KMS-11 (cell line): ENCODE data around the gene EFR3B.
"Not testable (repeated sequence)": the region's sequence is repeated elsewhere in the genome, so short reads cannot be mapped to it uniquely, and the experiment has no call there.

Experiments
- H2AFZ ChIP-seq: fragments of 200-600 bp; sonication (generic); 2 replicates; pipeline ENCODE4 v1.6.1; 2016; ENCODE audit warnings: antibody characterized with exemption, mixed run types, low read depth
- H3K27ac ChIP-seq: fragments of 200-600 bp; sonication (generic); 2 replicates; pipeline ENCODE4 v1.6.1; 2016; ENCODE audit warnings: mild to moderate bottlenecking, mixed run types
- H3K27me3 ChIP-seq: fragments of 200-600 bp; sonication (generic); 2 replicates; pipeline ENCODE4 v1.6.1; 2017; ENCODE audit warnings: mild to moderate bottlenecking, low read depth, mixed run types, moderate library complexity; ENCODE audit not compliant: insufficient read depth
- H3K36me3 ChIP-seq: fragments of 200-600 bp; sonication (generic); 2 replicates; pipeline ENCODE4 v1.6.1; 2017; ENCODE audit warnings: mild to moderate bottlenecking, mixed run types; ENCODE audit not compliant: insufficient read depth
- H3K4me1 ChIP-seq: fragments of 200-600 bp; sonication (generic); 2 replicates; pipeline ENCODE4 v1.6.1; 2016; ENCODE audit warnings: mild to moderate bottlenecking, low read depth, mixed run types; ENCODE audit not compliant: poor library complexity, severe bottlenecking
- H3K4me2 ChIP-seq: fragments of 200-600 bp; sonication (generic); 2 replicates; pipeline ENCODE4 v1.7.0; 2016; ENCODE audit warnings: mild to moderate bottlenecking, mixed run types
- H3K4me3 ChIP-seq: fragments of 200-600 bp; sonication (generic); IDR thresholded peaks from 2 replicates; pipeline ENCODE4 v1.6.1; 2017; ENCODE audit warnings: low read depth, low read length, mixed read lengths; ENCODE audit not compliant: insufficient read depth
- H3K79me2 ChIP-seq: fragments of 200-600 bp; sonication (generic); 2 replicates; pipeline ENCODE4 v1.6.1; 2016; ENCODE audit warnings: low read depth, mixed run types; ENCODE audit not compliant: insufficient read depth
- H3K9ac ChIP-seq: fragments of 200-600 bp; sonication (generic); 2 replicates; pipeline ENCODE4 v1.6.1; 2016; ENCODE audit warnings: mild to moderate bottlenecking, mixed run types
- H4K20me1 ChIP-seq: fragments of 200-600 bp; sonication (generic); 2 replicates; pipeline ENCODE4 v1.6.1; 2016; ENCODE audit warnings: mild to moderate bottlenecking, mixed run types; ENCODE audit not compliant: insufficient read depth
- TF ChIP-seq, protein P1 (sequence below): fragments of 200-600 bp; sonication (generic); conservative IDR thresholded peaks from 2 replicates; pipeline ENCODE4 v1.6.1; 2017; ENCODE audit warnings: low read depth, mild to moderate bottlenecking, antibody characterized with exemption, low read length, moderate library complexity, mixed read lengths

Gene EFR3B

DNA sequence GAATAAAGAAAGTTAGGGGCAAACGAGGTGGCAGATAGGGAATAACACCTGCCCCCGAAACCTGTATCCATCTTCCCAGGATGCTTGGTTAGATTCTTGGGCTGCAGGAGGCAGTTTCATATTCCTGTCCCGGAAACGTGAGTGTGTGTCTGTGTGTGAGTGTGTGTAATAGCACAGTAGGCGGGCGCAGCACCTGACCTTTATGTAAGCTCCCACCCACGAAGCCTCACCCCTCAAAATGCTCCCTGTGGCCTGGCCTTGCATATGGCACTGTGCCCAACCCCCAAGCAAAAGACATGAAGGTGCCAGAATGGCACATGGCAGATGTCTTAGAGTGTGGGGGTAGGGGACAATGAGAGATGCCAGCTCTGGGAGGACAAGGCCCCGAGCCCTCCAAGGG is 48.9 kb downstream of the EFR3B start:
- TF ChIP-seq, protein P1, sequence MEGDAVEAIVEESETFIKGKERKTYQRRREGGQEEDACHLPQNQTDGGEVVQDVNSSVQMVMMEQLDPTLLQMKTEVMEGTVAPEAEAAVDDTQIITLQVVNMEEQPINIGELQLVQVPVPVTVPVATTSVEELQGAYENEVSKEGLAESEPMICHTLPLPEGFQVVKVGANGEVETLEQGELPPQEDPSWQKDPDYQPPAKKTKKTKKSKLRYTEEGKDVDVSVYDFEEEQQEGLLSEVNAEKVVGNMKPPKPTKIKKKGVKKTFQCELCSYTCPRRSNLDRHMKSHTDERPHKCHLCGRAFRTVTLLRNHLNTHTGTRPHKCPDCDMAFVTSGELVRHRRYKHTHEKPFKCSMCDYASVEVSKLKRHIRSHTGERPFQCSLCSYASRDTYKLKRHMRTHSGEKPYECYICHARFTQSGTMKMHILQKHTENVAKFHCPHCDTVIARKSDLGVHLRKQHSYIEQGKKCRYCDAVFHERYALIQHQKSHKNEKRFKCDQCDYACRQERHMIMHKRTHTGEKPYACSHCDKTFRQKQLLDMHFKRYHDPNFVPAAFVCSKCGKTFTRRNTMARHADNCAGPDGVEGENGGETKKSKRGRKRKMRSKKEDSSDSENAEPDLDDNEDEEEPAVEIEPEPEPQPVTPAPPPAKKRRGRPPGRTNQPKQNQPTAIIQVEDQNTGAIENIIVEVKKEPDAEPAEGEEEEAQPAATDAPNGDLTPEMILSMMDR = no peak

DNA sequence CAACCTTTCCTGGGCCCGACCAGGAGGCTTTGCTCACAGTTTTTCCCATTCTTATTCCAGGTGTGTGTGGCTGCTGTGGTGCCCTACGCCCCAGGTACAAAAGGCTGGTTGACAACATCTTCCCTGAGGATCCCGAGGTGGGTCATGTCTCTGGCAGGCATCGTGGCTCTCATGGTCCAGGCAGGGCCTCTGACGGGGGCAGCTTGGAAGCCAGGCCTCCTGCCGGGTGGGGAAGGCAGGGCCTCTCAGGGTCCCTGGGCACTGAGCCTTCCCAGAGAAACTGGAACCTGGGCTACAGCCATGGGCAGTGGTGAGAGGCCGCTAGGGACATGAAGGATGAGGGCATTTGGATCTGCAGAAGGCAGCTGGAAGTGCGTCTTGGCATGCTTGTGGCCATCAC is 49.4 kb downstream of the EFR3B start:
- no peaks in the 10 kb centered on the region for H3K79me2 ChIP-seq
- H3K9ac ChIP-seq = no peak overlapping the region
- TF ChIP-seq, protein P1 = no peak
- H3K4me2 ChIP-seq = no peak overlapping the region
- no peaks in the 10 kb centered on the region for H3K27me3 ChIP-seq
- H3K27ac ChIP-seq = no peak overlapping the region
- no peaks in the 10 kb centered on the region for H4K20me1 ChIP-seq
- H3K4me1 ChIP-seq = no peaks in the 10 kb centered on the region
- no peak overlapping the region for H3K4me3 ChIP-seq
- H3K36me3 ChIP-seq = no peaks in the 10 kb centered on the region
- no peak overlapping the region for H2AFZ ChIP-seq

More for the DNA sequence above, 48.9 kb downstream of the EFR3B start:
- H3K79me2 ChIP-seq = no peaks in the 10 kb centered on the region
- H3K4me2 ChIP-seq = no peak overlapping the region
- H3K27ac ChIP-seq = no peak overlapping the region
- no peak overlapping the region for H3K9ac ChIP-seq
- no peak overlapping the region for H2AFZ ChIP-seq
- H3K27me3 ChIP-seq = no peaks in the 10 kb centered on the region
- no peak overlapping the region for H3K4me3 ChIP-seq
- H4K20me1 ChIP-seq = no peaks in the 10 kb centered on the region
- H3K4me1 ChIP-seq = no peaks in the 10 kb centered on the region
- H3K36me3 ChIP-seq = no peaks in the 10 kb centered on the region

DNA sequence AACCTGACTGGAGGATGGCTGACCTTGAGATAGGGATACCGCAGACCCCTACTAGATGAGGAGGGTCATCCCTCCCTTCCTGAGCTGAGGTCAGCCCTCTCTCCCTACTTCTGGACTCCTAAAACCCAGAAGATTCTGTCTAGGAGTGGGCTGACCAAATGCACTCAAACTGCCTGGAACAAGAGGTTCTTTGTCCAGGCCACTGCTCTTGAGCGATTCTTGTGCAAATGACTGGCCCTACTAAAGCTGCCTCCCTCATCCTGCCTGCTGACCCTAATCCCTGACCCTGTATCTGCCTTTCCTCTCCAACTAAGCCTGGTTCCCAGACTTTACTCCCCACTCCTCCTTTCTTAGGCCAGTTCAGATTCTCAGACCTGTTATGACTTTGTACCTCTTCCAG is 56.2 kb downstream of the EFR3B start:
- H3K9ac ChIP-seq = no peak overlapping the region
- no peak overlapping the region for H3K4me2 ChIP-seq
- no peaks in the 10 kb centered on the region for H4K20me1 ChIP-seq
- no peaks in the 10 kb centered on the region for H3K79me2 ChIP-seq
- no peak overlapping the region for H3K4me3 ChIP-seq
- no peak overlapping the region for H3K27ac ChIP-seq
- H3K4me1 ChIP-seq = no peaks in the 10 kb centered on the region
- H3K27me3 ChIP-seq = no peaks in the 10 kb centered on the region
- no peaks in the 10 kb centered on the region for H3K36me3 ChIP-seq
- TF ChIP-seq, protein P1 = no peak
- H2AFZ ChIP-seq = no peak overlapping the region

DNA sequence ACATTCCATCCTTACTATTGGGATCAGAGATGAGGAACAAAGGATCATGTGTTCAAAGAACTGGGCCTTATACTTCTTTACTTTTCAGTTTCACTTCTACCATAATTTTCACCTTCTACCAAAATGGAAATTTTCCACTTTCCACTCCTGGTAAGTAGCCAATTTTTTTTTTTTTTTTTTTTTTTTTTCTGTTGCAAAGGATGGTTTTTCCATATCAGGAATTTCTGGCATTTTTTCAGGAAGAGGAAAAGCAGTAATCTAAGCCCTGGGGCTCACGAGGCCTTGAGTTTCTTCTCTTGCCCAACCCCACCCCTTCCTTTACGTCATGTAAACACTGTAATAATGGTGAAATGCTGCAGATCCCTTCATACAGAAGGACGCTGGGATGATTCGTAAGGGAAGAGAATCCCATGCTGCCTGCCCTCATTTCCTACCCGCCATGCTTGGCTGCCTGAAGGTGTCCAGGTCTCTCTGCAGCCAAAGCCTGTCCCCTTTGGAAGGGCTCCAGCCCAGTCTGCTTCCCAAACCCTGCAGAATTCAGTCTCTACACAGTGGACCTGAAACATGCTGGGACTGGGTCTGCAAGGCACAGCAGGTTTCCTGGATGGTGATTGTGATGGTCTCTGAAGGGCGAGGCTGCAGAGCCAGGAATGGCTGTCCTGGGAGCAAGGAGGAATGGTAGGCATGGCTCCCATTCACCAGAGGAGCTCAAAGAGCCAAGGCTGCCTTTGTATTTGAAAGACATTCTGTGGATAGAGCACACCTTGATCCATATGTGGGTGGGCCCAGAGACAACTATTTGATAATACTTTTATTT is 57.0 kb downstream of the EFR3B start:
- Histone ChIP-seq H3K4me3 (no peak overlapping the region), H2AFZ (no peak overlapping the region), H3K4me2 (no peak overlapping the region), H3K36me3 (no peaks in the 10 kb centered on the region), H3K27ac (no peak overlapping the region), H3K9ac (no peak overlapping the region), H3K27me3 (no peaks in the 10 kb centered on the region), H4K20me1 (no peaks in the 10 kb centered on the region), H3K79me2 (no peaks in the 10 kb centered on the region), H3K4me1 (no peaks in the 10 kb centered on the region)
- TF ChIP-seq, protein P1 = no peak

DNA sequence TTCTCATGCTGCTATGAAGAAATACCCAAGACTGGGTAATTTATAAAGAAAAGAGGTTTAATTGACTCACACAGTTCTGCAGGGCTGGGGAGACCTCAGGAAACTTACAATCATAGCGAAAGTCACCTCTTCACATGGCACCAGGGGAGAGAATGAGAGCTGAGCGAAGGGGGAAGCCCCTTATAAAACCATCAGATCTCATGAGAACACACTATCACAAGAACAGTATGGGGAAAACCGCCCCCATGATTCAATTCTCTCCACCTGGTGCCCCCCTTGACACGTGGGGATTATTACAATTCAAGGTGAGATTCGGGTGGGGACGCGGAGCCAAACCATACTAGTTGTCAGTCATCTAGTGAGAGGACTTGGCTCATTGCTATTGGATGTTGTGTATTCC is 60.5 kb downstream of the EFR3B start:
- H3K27ac ChIP-seq, H3K9ac ChIP-seq, H4K20me1 ChIP-seq, H3K79me2 ChIP-seq, H3K4me2 ChIP-seq, H2AFZ ChIP-seq, H3K4me1 ChIP-seq, H3K27me3 ChIP-seq, H3K4me3 ChIP-seq, H3K36me3 ChIP-seq: not testable (repeated sequence)
